Naive thymus-derived CD4-positive, alpha-beta T cell (primary cell): ENCODE data around the gene TET1. TPM values are rescaled to one million over a fixed set of nuclear protein-coding genes. Genes with fewer than 3 reads are reported as not detected.
A peak's percentile ranks its signal among the peaks of the same experiment; 100 is the strongest.

ENCODE experiments used
- ATAC-seq: fragments of 150-1000 bp; cut with Tn5 transposase; 2 replicates; pipeline ENCODE4 v1.10.0; 2021; ENCODE audit warnings: mild to moderate bottlenecking, moderate library complexity
- CTCF ChIA-PET: fragments of 350-600 bp; sonication (Branson Sonifier 250); formaldehyde crosslinking; loops from one replicate; lab custom pipeline; 2021; ENCODE audit warnings: antibody characterized with exemption; lab: Charles Lee
- POLR2A ChIA-PET: fragments of 350-600 bp; sonication (Branson Sonifier 250); formaldehyde crosslinking; loops from one replicate; lab custom pipeline; 2021; ENCODE audit warnings: antibody characterized with exemption, inconsistent platforms; lab: Charles Lee
- DNase-seq, 9 donors: peaks; one replicate each; pipeline versions ENCODE4 v3.0.0 to v3.0.0-alpha.2; 2020 to 2022; ENCODE audit warnings: mixed read lengths in 1 of 9
- H3K27ac ChIP-seq: one replicate; pipeline ENCODE4 v1.7.0; 2013; ENCODE audit warnings: mild to moderate bottlenecking, low read depth, low read length, moderate library complexity
- H3K27me3 ChIP-seq, 2 donors: one replicate each; pipeline ENCODE4 v1.7.0; 2013; ENCODE audit warnings: low read length in 2 of 2, mild to moderate bottlenecking in 2 of 2, moderate library complexity in 2 of 2; ENCODE audit not compliant: control insufficient read depth in 2 of 2, insufficient read depth in 2 of 2
- H3K36me3 ChIP-seq, 3 experiments: 1 replicate in 2 of 3; 2 replicates in 1 of 3; pipeline ENCODE4 v1.7.0; 2013; ENCODE audit warnings: low read length in 3 of 3, mild to moderate bottlenecking in 3 of 3, moderate library complexity in 1 of 3; ENCODE audit not compliant: insufficient read depth in 3 of 3, control insufficient read depth in 2 of 3
- H3K4me1 ChIP-seq, 2 donors: one replicate each; pipeline ENCODE4 v1.7.0; 2013; ENCODE audit warnings: low read length in 2 of 2, mild to moderate bottlenecking in 2 of 2, moderate library complexity in 1 of 2; ENCODE audit not compliant: control insufficient read depth in 2 of 2, insufficient read depth in 2 of 2
- H3K4me3 ChIP-seq: 2 replicates; pipeline ENCODE4 v1.7.0; 2013; ENCODE audit warnings: mild to moderate bottlenecking, low read length
- H3K9me3 ChIP-seq, 3 experiments: 1 replicate in 2 of 3; 2 replicates in 1 of 3; pipeline ENCODE4 v1.7.0; 2013; ENCODE audit warnings: low read length in 3 of 3; ENCODE audit not compliant: control insufficient read depth in 2 of 3
- H3K27ac Mint-ChIP-seq, 9 donors: one replicate each; pipeline ENCODE4 v1.8.0; 2020 to 2022; ENCODE audit warnings: mixed read lengths in 9 of 9, mild to moderate bottlenecking in 8 of 9, moderate library complexity in 5 of 9, inconsistent platforms in 2 of 9
- H3K27me3 Mint-ChIP-seq, 5 donors: one replicate each; pipeline ENCODE4 v1.8.0; 2021 to 2022; ENCODE audit warnings: mixed read lengths in 5 of 5, mild to moderate bottlenecking in 1 of 5
- H3K36me3 Mint-ChIP-seq, 5 donors: one replicate each; pipeline ENCODE4 v1.8.0; 2020 to 2022; ENCODE audit warnings: mixed read lengths in 5 of 5, mild to moderate bottlenecking in 3 of 5, inconsistent platforms in 1 of 5
- H3K4me1 Mint-ChIP-seq, 7 donors: one replicate each; pipeline ENCODE4 v1.8.0; 2020 to 2022; ENCODE audit warnings: mixed read lengths in 7 of 7, mild to moderate bottlenecking in 3 of 7, inconsistent platforms in 1 of 7
- H3K4me3 Mint-ChIP-seq, 10 donors: one replicate each; pipeline ENCODE4 v1.8.0; 2020 to 2022; ENCODE audit warnings: mild to moderate bottlenecking in 10 of 10, mixed read lengths in 10 of 10, moderate library complexity in 6 of 10, inconsistent platforms in 2 of 10
- H3K9me3 Mint-ChIP-seq, 11 donors: one replicate each; pipeline ENCODE4 v1.8.0; 2020 to 2022; ENCODE audit warnings: mixed read lengths in 11 of 11, mild to moderate bottlenecking in 4 of 11, inconsistent platforms in 1 of 11, moderate library complexity in 1 of 11
- intact Hi-C, 2 donors: fragments of 100-400 bp; cut with micrococcal nuclease; formaldehyde crosslinking; loops; one replicate each; pipeline ENCODE4 v1.15.1; 2023
- polyA plus RNA-seq, 2 donors: library from polyadenylated mRNA; unstranded; fragments of 300-500 nt; fragmentation: Illumina TruSeq; gene quantifications; one replicate each; pipeline ENCODE4 v1.2.3, GENCODE V29; 2021
- total RNA-seq, 6 experiments: library from RNA in 5 of 6; stranded (reverse) in 5 of 6; gene quantifications; 1 replicate in 5 of 6; 2 replicates in 1 of 6; pipeline ENCODE4 v1.2.3 and lab custom pipeline; 2021 to 2026

TET1 gene
- total and polyA plus RNA-seq, 7 experiments from 2014 or later: 1.4 to 3.0 (median 2.9) TPM

DNA sequence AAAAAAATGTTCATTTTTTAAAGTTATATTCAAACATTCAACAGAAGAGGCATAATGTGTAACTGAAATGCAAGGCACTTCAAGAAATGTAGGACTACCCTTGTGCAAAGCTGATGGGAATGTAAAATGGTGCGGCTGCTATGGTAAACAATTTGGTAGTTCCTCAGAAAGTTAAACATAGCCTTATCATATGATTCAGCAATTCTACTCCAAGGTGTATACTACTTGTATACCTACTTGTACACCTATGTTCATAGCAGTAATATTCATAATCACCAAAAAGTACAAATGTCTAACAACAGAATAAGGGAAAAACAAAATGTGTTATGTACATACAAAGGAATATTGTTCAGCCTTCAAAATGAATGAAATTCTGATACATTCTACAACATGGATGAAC is 37.3 kb downstream of the TET1 start:
- Mint-ChIP-seq H3K36me3 (peaks cover 0 to 7% (median 3%) of the 10 kb centered on the region in 5 donors), H3K27me3 (peaks cover 0 to 3% (median 0%) of the 10 kb centered on the region in 5 donors), H3K9me3 (no peaks in the 10 kb centered on the region), H3K4me3 (no peak overlapping the region), H3K4me1 (peaks cover 11 to 32% (median 30%) of the 10 kb centered on the region in 7 donors), H3K27ac (peak overlapping the region in 1 of 9 donors; percentile 3)
- intact Hi-C loops: no loop called here
- Histone ChIP-seq H3K36me3 (no peaks in the 10 kb centered on the region), H3K4me3 (no peak overlapping the region), H3K27me3 (no peaks in the 10 kb centered on the region), H3K4me1 (peaks cover 14 to 18% of the 10 kb centered on the region in 2 donors), H3K9me3 (no peaks in the 10 kb centered on the region), H3K27ac (no peak overlapping the region)
- DNase-seq (no peak), ATAC-seq (no peak)
- ChIA-PET CTCF (no interaction called here), POLR2A (no interaction called here)

DNA sequence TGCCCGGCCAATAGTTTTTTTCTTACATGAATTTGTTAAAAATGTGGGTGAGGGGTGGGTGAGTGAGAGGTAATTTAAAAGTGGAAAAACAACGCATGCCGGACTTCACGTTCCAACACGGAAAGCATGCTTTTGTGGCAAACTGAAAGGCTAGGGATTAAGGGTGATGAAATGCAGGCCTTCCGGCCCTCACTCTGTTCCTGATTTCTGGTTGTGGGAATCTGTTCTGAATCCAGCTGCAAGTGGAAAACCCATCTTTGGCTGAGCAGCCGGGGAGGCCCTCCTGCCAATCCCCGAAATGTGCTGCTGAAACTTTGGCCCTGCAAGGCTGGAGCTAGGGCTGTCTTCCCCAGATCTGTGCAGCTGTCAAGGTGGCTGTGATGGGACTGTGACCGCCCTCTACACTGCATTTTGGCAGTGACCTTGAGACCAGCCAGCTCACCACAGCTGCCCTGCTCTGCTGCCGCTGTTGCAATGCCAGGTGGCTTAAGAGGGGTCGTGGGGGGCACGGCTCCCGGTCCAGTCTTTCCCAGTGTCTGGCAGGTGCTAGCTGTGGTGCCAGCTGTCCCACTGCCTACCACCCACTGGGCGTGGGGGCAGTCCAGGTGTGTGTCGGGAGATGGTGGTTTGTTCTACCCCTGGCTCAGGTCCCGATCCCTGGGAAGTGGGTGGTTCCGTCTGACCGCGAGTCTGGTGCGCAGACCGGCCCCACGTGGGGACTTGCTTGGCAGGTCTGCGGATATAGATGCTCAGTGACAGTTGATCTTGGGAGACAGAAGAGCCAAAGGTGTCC is 39.0 kb downstream of the TET1 start:
- Histone ChIP-seq H3K4me1 (peaks cover 16 to 20% of the 10 kb centered on the region in 2 donors), H3K36me3 (no peaks in the 10 kb centered on the region), H3K9me3 (no peaks in the 10 kb centered on the region), H3K4me3 (no peak overlapping the region), H3K27me3 (no peaks in the 10 kb centered on the region), H3K27ac (no peak overlapping the region)
- POLR2A ChIA-PET: no interaction called here
- CTCF ChIA-PET: no interaction called here
- Mint-ChIP-seq H3K4me1 (peaks cover 18 to 47% (median 37%) of the 10 kb centered on the region in 7 donors), H3K4me3 (peak overlapping the region in 8 of 10 donors; percentile 29 to 96 (median 68)), H3K9me3 (no peaks in the 10 kb centered on the region), H3K27ac (peak overlapping the region in 8 of 9 donors; percentile 17 to 90 (median 86)), H3K36me3 (peaks cover 0 to 17% (median 7%) of the 10 kb centered on the region in 5 donors), H3K27me3 (no peaks in the 10 kb centered on the region)
- no peak for DNase-seq
- no peak for ATAC-seq
- intact Hi-C loops: no loop called here

DNA sequence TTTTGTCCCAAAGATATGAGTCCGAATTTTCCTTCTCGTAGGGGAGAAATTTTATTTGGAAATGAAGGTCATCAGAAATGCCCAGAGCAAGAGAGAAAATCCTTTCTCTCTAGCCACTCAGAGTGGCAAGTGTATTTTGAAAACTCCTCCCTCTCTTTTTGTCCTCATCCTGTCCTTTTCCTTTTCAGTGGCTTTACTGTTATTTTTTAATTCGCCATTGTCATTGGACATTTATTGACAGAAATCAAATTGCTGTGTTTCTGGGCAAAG is 39.6 kb downstream of the TET1 start:
- Histone ChIP-seq H3K36me3 (peaks cover 0 to 3% (median 0%) of the 10 kb centered on the region in 3 experiments), H3K9me3 (no peaks in the 10 kb centered on the region), H3K4me1 (peaks cover 16 to 20% of the 10 kb centered on the region in 2 donors), H3K27ac (peak overlapping the region; percentile 56), H3K4me3 (peak overlapping the region; percentile 78), H3K27me3 (no peaks in the 10 kb centered on the region)
- Mint-ChIP-seq H3K27ac (peak overlapping the region in 8 of 9 donors; percentile 84 to 94 (median 90)), H3K9me3 (no peaks in the 10 kb centered on the region), H3K36me3 (peaks cover 0 to 22% (median 12%) of the 10 kb centered on the region in 5 donors), H3K4me3 (peak overlapping the region; percentile 83 to 96 (median 92)), H3K27me3 (no peaks in the 10 kb centered on the region), H3K4me1 (peaks cover 19 to 52% (median 43%) of the 10 kb centered on the region in 7 donors)
- DNase-seq (peak in 1 of 9 donors; percentile 2), ATAC-seq (no peak)
- ChIA-PET CTCF (no interaction called here), POLR2A (no interaction called here)
- intact Hi-C loops: loop anchor here (1.0 to 2.0 kb wide), 5 partner anchors 26 to 121 kb away; partner anchors contain the start of genes TET1 (in 2 of the 2), CCAR1 (in 1 of the 2) and SLC25A16 (in 1 of the 2)

DNA sequence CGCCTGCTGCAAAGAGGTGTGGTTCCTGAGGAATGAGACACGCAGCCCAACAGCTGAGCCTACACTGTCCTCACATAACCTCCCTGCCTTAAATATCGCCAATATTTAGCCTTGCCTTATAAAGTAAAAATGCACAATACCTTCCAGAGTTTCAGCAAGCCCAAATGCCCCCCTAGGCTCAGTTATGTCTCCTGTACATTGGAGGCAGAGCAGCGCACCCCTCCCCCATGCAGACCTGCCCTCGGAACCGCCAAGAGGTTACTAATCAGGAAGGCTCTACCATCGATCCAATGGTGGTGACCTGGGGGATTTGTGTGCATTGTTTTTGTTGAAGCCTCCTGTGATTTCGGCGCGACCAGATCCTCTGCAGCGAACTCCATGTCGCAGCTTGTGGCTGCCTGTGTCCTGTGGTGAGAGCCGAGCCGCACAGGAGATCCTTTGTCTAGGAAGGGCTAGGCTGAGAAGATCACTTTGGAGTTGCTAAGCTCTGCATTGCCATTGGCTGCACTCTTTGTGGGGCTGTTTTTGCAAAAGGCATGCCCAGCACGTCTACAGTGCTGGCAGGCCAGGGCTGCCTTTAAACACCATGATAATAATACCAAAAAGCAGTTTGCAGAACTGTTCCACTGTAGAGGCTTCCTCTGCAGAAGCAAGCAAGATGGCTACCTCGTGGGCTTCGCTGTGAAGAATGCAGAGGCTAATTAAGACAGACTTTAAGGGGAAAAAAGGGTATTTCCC is 40.1 kb downstream of the TET1 start:
- Mint-ChIP-seq H3K9me3 (no peaks in the 10 kb centered on the region), H3K36me3 (peaks cover 0 to 23% (median 16%) of the 10 kb centered on the region in 5 donors), H3K4me1 (peaks cover 23 to 53% (median 46%) of the 10 kb centered on the region in 7 donors), H3K27ac (peak overlapping the region; percentile 82 to 94 (median 89)), H3K27me3 (no peaks in the 10 kb centered on the region), H3K4me3 (peak overlapping the region; percentile 83 to 96 (median 92))
- H3K4me3 ChIP-seq: peak overlapping the region; percentile 78
- ChIA-PET CTCF (interaction anchor here (1.2 kb wide), 1 partner anchor 9 kb away, joined by 3 read pairs; no protein-coding TSS in a partner anchor), POLR2A (interaction anchor here (0.5 to 1.4 kb wide), 4 partner anchors 11 to 1831 kb away, joined by 3 to 5 read pairs (median 3); partner anchors contain the start of gene DDX50)
- DNase-seq (peak; percentile 16 to 67 (median 52)), ATAC-seq (peak; percentile 89)
- H3K36me3 ChIP-seq: peaks cover 0 to 3% (median 0%) of the 10 kb centered on the region in 3 experiments
- H3K9me3 ChIP-seq: no peaks in the 10 kb centered on the region
- peak overlapping the region; percentile 56 for H3K27ac ChIP-seq
- peaks cover 16 to 20% of the 10 kb centered on the region in 2 donors for H3K4me1 ChIP-seq
- intact Hi-C loops: loop anchor here (1.0 to 2.0 kb wide), 5 partner anchors 25 to 121 kb away; partner anchors contain the start of genes TET1 (in 2 of the 2), CCAR1 (in 1 of the 2) and SLC25A16 (in 1 of the 2)
- H3K27me3 ChIP-seq: no peaks in the 10 kb centered on the region

DNA sequence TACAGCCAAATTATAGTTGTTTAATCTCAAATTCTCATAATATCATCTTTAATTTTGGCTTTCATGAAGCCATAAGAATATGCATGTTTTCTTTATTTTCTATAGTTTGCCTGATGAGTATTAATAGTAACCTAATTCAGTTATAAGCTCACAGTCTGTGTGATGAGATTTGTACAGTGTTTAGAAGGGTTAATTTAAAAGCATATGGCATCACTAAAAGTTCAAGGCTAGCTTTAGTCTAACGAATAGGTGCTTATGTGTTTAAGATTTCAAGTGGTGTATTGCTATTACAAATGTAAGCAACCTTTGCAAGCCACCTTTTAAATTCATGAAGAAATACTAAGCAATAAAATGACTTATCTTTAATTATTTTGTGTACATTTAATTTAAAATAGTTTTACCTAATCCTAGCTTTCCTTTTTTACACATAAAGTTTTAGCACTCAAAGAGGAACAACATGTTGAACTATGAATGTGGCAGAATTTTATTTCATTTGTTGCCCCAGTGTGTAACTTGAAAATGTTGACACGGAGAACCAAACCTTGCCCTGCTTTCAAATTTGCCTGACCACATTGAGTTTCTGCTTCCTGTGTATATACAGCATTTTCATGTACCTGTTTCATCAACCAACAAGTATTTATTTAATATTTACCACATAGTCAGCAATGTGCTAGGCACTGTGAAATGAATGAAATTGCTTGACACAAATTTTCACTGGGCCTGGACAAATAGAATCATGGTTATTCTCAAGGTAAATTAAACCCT is 41.5 kb downstream of the TET1 start:
- no peak for ATAC-seq
- peaks cover 0 to 3% (median 0%) of the 10 kb centered on the region in 3 experiments for H3K36me3 ChIP-seq
- peak overlapping the region; percentile 56 for H3K27ac ChIP-seq
- no peaks in the 10 kb centered on the region for H3K27me3 ChIP-seq
- POLR2A ChIA-PET: interaction anchor here (0.7 to 1.4 kb wide), 3 partner anchors 119 to 299 kb away, joined by 3 to 5 read pairs (median 3); partner anchors contain the start of genes CCAR1 and DDX50
- no peak for DNase-seq
- peaks cover 24 to 53% (median 46%) of the 10 kb centered on the region in 7 donors for H3K4me1 Mint-ChIP-seq
- no peaks in the 10 kb centered on the region for H3K27me3 Mint-ChIP-seq
- peaks cover 0 to 27% (median 19%) of the 10 kb centered on the region in 5 donors for H3K36me3 Mint-ChIP-seq
- intact Hi-C loops: loop anchor here in 1 of 2 donors (2.0 kb wide), 2 partner anchors 51 to 119 kb away; partner anchors contain the start of gene CCAR1
- H3K9me3 ChIP-seq: no peaks in the 10 kb centered on the region
- H3K4me1 ChIP-seq: peaks cover 16 to 20% of the 10 kb centered on the region in 2 donors
- H3K4me3 ChIP-seq: no peak overlapping the region
- H3K27ac Mint-ChIP-seq: peak overlapping the region in 7 of 9 donors; percentile 2 to 90 (median 84)
- CTCF ChIA-PET: interaction anchor here (0.9 to 1.2 kb wide), 2 partner anchors 10 to 65 kb away, joined by 3 read pairs; no protein-coding TSS in a partner anchor
- peak overlapping the region in 9 of 10 donors; percentile 83 to 96 (median 92) for H3K4me3 Mint-ChIP-seq
- no peaks in the 10 kb centered on the region for H3K9me3 Mint-ChIP-seq
